AG04449 (cell line): Measurements from ENCODE around the gene IMPDH2.

Source experiments
- CTCF ChIA-PET: fragments of 350-600 bp; formaldehyde crosslinking; extraction: SDS; loops from one replicate; lab custom pipeline; 2021; ENCODE audit warnings: antibody characterized with exemption; lab: Yijun Ruan, JAX
- POLR2A ChIA-PET: fragments of 400-600, 350-600 bp; formaldehyde crosslinking; extraction: SDS; loops from one replicate; lab custom pipeline; 2020; ENCODE audit warnings: antibody characterized with exemption, inconsistent platforms; lab: Yijun Ruan, JAX
- DNase-seq: peaks from one replicate; pipeline ENCODE4 v3.0.0-alpha.2; 2010; ENCODE audit warnings: low read depth, low spot score
- H3K4me3 ChIP-seq: 2 replicates; pipeline ENCODE4 v1.5.1; 2011; ENCODE audit warnings: low read depth, mild to moderate bottlenecking, control low read depth, low read length
- TF ChIP-seq, protein P1 (sequence below): IDR thresholded peaks from one replicate; pipeline ENCODE4 v1.5.1; 2011; ENCODE audit warnings: mild to moderate bottlenecking, moderate library complexity, low read length, control low read depth, inconsistent platforms; ENCODE audit not compliant: insufficient read depth; ENCODE audit errors: missing control alignments

Gene IMPDH2

DNA sequence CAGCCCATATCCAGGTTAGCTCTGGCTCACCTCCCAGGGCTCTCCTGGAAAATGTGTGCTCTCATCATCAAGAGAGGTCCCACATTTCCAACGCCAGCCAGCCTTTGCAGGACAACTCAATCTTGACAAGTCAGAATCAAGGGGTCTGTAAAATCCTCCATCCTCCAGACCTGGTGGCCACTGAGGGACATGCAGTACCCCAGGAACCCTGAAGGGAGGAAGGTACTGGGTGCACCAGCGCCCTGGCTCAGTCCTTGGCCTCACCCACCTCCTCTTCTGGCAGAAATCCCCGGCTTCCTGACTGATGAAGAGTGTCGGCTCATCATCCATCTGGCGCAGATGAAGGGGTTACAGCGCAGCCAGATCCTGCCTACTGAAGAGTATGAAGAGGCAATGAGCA lies 28.0 kb downstream of the IMPDH2 start:
- POLR2A ChIA-PET, result interaction anchor here (1.2 kb wide), 2 partner anchors 12 to 20 kb away, joined by 3 read pairs; no protein-coding TSS in a partner anchor
- CTCF ChIA-PET, result interaction anchor here (1.0 to 3.9 kb wide), 2 partner anchors 12 to 21 kb away, joined by 3 to 24 read pairs; partner anchors contain the start of genes NDUFAF3 and P4HTM
- DNase-seq, result no peak
- no peak overlapping the region for H3K4me3 ChIP-seq
- TF ChIP-seq, protein P1, sequence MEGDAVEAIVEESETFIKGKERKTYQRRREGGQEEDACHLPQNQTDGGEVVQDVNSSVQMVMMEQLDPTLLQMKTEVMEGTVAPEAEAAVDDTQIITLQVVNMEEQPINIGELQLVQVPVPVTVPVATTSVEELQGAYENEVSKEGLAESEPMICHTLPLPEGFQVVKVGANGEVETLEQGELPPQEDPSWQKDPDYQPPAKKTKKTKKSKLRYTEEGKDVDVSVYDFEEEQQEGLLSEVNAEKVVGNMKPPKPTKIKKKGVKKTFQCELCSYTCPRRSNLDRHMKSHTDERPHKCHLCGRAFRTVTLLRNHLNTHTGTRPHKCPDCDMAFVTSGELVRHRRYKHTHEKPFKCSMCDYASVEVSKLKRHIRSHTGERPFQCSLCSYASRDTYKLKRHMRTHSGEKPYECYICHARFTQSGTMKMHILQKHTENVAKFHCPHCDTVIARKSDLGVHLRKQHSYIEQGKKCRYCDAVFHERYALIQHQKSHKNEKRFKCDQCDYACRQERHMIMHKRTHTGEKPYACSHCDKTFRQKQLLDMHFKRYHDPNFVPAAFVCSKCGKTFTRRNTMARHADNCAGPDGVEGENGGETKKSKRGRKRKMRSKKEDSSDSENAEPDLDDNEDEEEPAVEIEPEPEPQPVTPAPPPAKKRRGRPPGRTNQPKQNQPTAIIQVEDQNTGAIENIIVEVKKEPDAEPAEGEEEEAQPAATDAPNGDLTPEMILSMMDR, result no peak

- TF ChIP-seq, protein P1, result no peak
- POLR2A ChIA-PET, result no interaction called here
- CTCF ChIA-PET, result interaction anchor here (1.3 to 3.9 kb wide), 2 partner anchors 8 to 10 kb away, joined by 4 to 24 read pairs; partner anchors contain the start of gene P4HTM
- H3K4me3 ChIP-seq, result no peak overlapping the region
- DNase-seq, result no peak
Measured at GRCh38 chr3:48999085-48999858, 29.9 kb downstream of the IMPDH2 start.

- POLR2A ChIA-PET, result no interaction called here
- CTCF ChIA-PET, result interaction anchor here (1.4 to 3.9 kb wide), 4 partner anchors 9 to 24 kb away, joined by 4 to 25 read pairs (median 16); partner anchors contain the start of genes NDUFAF3, P4HTM and WDR6
- no peak for DNase-seq
- TF ChIP-seq, protein P1, result no peak
- H3K4me3 ChIP-seq, result no peak overlapping the region
Measured at GRCh38 chr3:48997714-48998637, 31.2 kb downstream of the IMPDH2 start.

GRCh38 chr3:48997102-48997635 lies 32.0 kb downstream of the IMPDH2 start:
- ChIA-PET POLR2A (no interaction called here), CTCF (interaction anchor here (1.4 to 3.6 kb wide), 4 partner anchors 9 to 25 kb away, joined by 4 to 25 read pairs (median 7); partner anchors contain the start of genes NDUFAF3 and WDR6)
- TF ChIP-seq, protein P1, result no peak
- no peak overlapping the region for H3K4me3 ChIP-seq
- no peak for DNase-seq

DNA sequence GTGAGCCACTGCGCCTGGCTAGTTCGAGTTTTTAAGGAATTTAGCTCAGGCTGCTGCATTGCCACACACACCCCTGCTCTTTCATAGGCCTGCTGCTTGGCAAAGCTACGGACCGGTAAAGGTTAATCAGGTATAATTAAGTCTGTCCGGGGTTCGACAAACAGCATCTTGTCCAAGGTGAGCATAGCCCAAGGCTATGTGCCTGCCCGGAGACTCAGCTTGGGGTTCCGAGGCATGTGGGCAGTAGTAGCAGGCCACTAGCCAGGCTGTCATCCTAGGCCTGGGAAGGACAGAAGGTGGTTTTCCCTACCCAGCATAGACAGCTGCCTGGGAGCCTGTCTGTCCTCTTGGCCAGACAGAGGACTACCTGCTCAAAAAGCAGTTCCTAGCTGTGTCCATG lies 32.6 kb downstream of the IMPDH2 start:
- POLR2A ChIA-PET, result no interaction called here
- CTCF ChIA-PET, result interaction anchor here (1.4 to 3.6 kb wide), 4 partner anchors 9 to 25 kb away, joined by 4 to 25 read pairs (median 7); partner anchors contain the start of genes NDUFAF3 and WDR6
- no peak overlapping the region for H3K4me3 ChIP-seq
- DNase-seq, result no peak
- TF ChIP-seq, protein P1, result no peak
